Measurements from ENCODE around the gene HMGCS2.

Gene HMGCS2

DNA sequence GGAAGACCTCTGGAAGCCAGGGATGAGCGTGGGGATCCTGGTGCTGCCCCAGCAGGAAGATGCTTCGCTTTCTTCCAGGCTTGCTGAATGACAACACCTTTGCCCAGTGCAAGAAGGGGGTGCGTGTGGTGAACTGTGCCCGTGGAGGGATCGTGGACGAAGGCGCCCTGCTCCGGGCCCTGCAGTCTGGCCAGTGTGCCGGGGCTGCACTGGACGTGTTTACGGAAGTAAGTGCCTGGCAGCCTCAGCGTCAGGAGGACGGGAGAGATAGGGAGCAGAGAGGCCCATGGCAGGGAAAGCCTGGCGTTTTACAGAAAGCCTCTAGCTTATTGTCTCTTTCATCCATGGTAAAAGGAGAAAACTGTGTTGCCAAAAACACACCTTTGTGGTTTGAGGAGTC lies 33.5 kb downstream of the HMGCS2 start:
- DNase-seq (ENCODE audit: extremely low spot score, insufficient read length, low read depth) (no peak), FAIRE-seq (no peak)

- DNase-seq (ENCODE audit: extremely low spot score, insufficient read length, low read depth) (no peak), FAIRE-seq (no peak)
These were observed 35.0 kb downstream of the HMGCS2 start for GRCh38 chr1:119733754-119734153.

DNA sequence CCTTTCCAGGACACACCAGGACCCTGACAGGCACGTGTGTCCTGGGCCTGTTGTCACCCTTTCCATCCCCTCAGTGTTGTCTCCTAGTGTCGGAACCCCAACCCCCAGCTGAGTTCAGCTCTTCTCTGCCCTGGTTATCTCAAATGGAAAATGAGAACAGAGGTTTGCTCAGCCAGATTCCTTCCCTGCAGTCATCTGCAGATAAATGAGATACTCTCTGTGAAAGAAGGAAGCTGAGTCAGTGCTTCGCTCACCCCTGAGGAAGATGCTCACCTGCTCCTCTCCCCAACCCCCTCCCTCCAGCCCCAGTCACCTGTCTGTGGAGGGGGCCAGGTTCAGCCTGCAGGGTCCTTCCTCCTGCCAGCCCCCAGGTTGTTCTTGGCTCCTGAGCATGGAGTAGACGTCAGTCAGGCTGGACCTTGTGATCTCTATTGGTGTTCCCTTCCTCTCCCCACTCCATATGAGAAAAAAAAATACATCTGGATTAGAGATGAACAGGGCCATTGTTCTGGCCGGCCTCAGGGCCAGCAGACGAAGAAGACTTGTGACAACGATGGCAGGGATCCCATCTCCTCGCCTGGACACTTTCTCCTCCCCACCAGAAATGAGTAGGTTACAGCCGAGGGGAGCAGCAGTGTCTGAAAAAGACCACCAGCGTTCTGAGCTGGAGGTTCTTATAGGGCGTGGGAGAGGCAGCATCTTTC lies 36.1 kb downstream of the HMGCS2 start:
- DNase-seq (ENCODE audit: extremely low spot score, insufficient read length, low read depth) (no peak), FAIRE-seq (no peak)

- FAIRE-seq (no peak), DNase-seq (ENCODE audit: extremely low spot score, insufficient read length, low read depth) (no peak)
These were observed 36.8 kb downstream of the HMGCS2 start for GRCh38 chr1:119731741-119732430.

DNA sequence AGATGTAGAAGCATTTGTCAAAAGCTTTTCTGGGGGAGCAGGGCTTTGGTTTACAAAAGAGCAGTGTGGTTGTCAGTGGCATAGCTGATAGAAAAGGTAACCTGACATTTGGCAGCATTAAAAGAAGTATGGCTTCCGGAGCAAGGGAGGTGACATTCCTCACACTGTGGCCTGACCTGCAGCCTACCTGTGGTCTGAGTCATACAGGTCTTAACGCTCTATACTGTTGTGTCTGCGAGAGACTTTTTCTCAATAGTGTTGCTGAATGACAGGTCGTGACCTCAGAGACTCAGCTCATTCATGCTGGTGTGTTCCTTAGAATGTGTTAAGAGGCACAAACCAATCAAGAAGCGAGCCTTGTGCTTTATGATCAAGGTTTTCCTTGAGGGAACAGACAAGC lies 37.6 kb downstream of the HMGCS2 start:
- DNase-seq (ENCODE audit: extremely low spot score, insufficient read length, low read depth) (no peak), FAIRE-seq (no peak)

GRCh38 chr1:119729044-119729443 lies 39.7 kb downstream of the HMGCS2 start:
- DNase-seq (ENCODE audit: extremely low spot score, insufficient read length, low read depth): no peak
- no peak for FAIRE-seq

- FAIRE-seq (no peak), DNase-seq (ENCODE audit: extremely low spot score, insufficient read length, low read depth) (no peak)
These were observed 40.7 kb downstream of the HMGCS2 start for GRCh38 chr1:119727991-119728390.

- FAIRE-seq (no peak), DNase-seq (ENCODE audit: extremely low spot score, insufficient read length, low read depth) (no peak)
These were observed 43.1 kb downstream of the HMGCS2 start for GRCh38 chr1:119725626-119726025.

- no peak for FAIRE-seq
These were observed 44.0 kb downstream of the HMGCS2 start for GRCh38 chr1:119724611-119725218.

GRCh38 chr1:119721896-119722295 lies 46.8 kb downstream of the HMGCS2 start:
- no peak for FAIRE-seq
- no peak for DNase-seq (ENCODE audit: extremely low spot score, insufficient read length, low read depth)

More at GRCh38 chr1:119724611-119725218, 44.0 kb downstream of the HMGCS2 start:
- DNase-seq (ENCODE audit: extremely low spot score, insufficient read length, low read depth): no peak

DNA sequence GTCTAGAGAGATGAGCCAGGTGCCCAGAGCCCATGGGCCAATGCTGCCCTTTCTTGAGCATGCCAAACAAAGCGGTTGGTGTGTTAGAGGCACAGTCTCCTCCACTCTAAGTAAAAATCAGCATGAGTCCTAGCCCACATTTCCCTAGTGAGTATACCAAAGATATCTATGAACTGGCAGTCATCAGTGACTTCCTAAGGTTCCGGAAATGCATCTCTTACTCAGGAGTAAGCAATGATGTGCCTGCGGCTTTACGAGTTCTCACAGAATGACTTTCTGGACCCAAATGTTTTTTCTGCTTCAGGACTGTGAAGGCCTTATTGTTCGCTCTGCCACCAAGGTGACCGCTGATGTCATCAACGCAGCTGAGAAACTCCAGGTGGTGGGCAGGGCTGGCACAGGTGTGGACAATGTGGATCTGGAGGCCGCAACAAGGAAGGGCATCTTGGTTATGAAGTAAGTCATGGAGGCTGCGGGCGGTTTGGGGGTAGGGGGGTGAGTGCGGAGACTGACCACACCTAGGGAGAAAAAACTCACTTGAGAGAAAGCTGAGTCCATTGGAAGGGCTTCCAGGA lies 47.8 kb downstream of the HMGCS2 start:
- no peak for DNase-seq (ENCODE audit: extremely low spot score, insufficient read length, low read depth)
- FAIRE-seq: no peak

GRCh38 chr1:119718972-119719371 lies 49.7 kb downstream of the HMGCS2 start:
- no peak for DNase-seq (ENCODE audit: extremely low spot score, insufficient read length, low read depth)

GRCh38 chr1:119718409-119718808 lies 50.3 kb downstream of the HMGCS2 start:
- no peak for FAIRE-seq

More at GRCh38 chr1:119718972-119719371, 49.7 kb downstream of the HMGCS2 start:
- FAIRE-seq: no peak

GRCh38 chr1:119715542-119715941 lies 53.2 kb downstream of the HMGCS2 start:
- FAIRE-seq: no peak

More at GRCh38 chr1:119718409-119718808, 50.3 kb downstream of the HMGCS2 start:
- no peak for DNase-seq (ENCODE audit: extremely low spot score, insufficient read length, low read depth)

DNA sequence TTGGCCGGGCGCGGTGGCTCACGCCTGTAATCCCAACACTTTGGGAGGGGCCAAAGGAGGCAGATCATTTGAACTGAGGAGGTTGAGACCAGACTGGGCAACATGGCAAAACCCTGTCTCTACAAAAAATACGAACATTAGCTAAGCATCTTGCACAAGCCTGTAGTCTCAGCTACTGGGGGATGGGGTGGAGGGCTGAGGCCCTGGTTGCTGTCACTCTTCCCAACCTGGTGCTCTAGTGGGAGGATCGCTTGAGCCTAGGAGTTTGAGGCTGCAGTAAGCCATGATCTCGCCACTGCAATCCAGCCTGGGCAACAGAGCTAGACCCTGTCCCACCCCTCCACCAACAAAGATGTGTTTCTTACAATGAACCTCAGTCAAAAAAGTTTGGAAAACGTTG lies 54.1 kb downstream of the HMGCS2 start:
- FAIRE-seq: no peak
- DNase-seq (ENCODE audit: extremely low spot score, insufficient read length, low read depth): no peak

More at GRCh38 chr1:119715542-119715941, 53.2 kb downstream of the HMGCS2 start:
- DNase-seq (ENCODE audit: extremely low spot score, insufficient read length, low read depth): no peak

DNA sequence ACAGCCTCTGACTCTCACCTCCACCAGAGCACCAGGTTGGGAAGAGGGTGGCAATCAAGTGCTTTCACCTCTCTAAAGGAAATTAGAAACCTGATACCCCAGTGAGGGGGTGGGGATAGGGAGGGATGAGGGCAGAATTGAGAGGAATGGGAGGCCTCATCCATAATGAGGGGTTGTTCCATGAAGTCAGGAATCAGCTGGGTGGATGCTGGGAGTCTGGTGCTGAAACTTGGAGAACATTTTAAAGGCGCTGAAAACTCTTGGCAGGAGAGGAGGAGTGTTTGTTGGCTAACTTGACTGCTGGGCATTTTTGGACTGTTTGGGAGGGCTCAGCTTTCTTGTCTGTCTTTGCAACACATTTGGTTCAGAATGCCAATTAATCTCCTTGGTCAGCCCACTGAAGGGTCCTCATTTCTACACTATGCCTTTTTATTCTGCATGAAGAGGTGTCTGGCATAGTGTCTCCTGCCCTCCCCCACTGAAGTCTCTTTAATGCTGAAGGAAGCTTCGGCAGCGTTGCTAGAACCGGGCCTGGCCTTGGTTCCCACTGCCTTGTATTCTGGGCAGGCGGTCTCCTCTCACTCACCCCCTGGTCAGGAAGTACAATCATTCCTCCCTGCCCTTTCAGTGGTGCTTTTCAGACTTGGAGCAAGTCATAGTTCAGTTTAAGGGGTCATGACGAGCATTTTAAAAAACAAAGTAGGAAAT lies 54.8 kb downstream of the HMGCS2 start:
- DNase-seq (ENCODE audit: extremely low spot score, insufficient read length, low read depth): no peak
- FAIRE-seq: no peak

GRCh38 chr1:119713039-119713748 lies 55.5 kb downstream of the HMGCS2 start:
- DNase-seq (ENCODE audit: extremely low spot score, insufficient read length, low read depth): no peak
- no peak for FAIRE-seq

GRCh38 chr1:119712342-119713038 lies 56.2 kb downstream of the HMGCS2 start:
- DNase-seq (ENCODE audit: extremely low spot score, insufficient read length, low read depth) (no peak), FAIRE-seq (no peak)

GRCh38 chr1:119711804-119712341 lies 56.8 kb downstream of the HMGCS2 start, which contains the start of gene PHGDH:
PHGDH (plus strand) TSS chr1:119711934; CDS start chr1:119712023, 89 bp downstream.
- DNase-seq (ENCODE audit: extremely low spot score, insufficient read length, low read depth) (peak; percentile 37), FAIRE-seq (no peak)
